ENCODE results near the gene ZNF780B.
"Not testable (repeated sequence)": the region's sequence is repeated elsewhere in the genome, so short reads cannot be mapped to it uniquely, and the experiment has no call there.

DNA sequence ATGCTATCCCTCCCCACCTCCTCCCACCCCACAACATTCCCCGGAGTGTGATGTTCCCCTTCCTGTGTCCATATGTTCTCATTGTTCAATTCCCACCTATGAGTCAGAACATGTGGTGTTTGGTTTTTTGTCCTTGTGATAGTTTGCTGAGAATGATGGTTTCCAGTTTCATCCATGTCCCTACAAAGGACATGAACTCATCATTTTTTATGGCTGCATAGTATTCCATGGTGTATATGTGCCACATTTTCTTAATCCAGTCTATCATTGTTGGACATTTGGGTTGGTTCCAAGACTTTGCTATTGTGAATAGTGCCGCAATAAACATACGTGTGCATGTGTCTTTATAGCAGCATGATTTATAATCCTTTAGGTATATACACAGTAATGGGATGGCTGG, 18.0 kb downstream of the ZNF780B start:
- TF ChIP-seq, protein P1, sequence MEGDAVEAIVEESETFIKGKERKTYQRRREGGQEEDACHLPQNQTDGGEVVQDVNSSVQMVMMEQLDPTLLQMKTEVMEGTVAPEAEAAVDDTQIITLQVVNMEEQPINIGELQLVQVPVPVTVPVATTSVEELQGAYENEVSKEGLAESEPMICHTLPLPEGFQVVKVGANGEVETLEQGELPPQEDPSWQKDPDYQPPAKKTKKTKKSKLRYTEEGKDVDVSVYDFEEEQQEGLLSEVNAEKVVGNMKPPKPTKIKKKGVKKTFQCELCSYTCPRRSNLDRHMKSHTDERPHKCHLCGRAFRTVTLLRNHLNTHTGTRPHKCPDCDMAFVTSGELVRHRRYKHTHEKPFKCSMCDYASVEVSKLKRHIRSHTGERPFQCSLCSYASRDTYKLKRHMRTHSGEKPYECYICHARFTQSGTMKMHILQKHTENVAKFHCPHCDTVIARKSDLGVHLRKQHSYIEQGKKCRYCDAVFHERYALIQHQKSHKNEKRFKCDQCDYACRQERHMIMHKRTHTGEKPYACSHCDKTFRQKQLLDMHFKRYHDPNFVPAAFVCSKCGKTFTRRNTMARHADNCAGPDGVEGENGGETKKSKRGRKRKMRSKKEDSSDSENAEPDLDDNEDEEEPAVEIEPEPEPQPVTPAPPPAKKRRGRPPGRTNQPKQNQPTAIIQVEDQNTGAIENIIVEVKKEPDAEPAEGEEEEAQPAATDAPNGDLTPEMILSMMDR (IDR thresholded peaks at IDR 0.05): not testable (repeated sequence)
- TF ChIP-seq EP300, POLR2A (IDR thresholded peaks at IDR 0.05): not testable (repeated sequence)
